Stimulated activated CD8-positive, alpha-beta memory T cell treated with anti-CD3 and anti-CD28 coated beads, Interleukin-7, amount 100 ng/mL, for 1 hour (primary cell): Measurements from ENCODE around the gene HACD4.

Experiments
- DNase-seq, 2 donors: peaks; one replicate each; pipeline ENCODE4 v3.0.0-alpha.2; 2020; ENCODE audit warnings: low read depth in 2 of 2

HACD4 gene

GRCh38 chr9:21031091-21031807, at the start of gene HACD4:
HACD4 (minus strand) TSS chr9:21031640; CDS start chr9:21031590, 50 bp downstream.
- peak; percentile 31 to 37 for DNase-seq

- DNase-seq, result no peak
Observed at GRCh38 chr9:21080793-21081192, 49.4 kb upstream of the HACD4 start.

- no peak for DNase-seq
Observed at GRCh38 chr9:21078702-21079101, 47.3 kb upstream of the HACD4 start.

- DNase-seq, result no peak
Observed at GRCh38 chr9:21077781-21078180, 46.3 kb upstream of the HACD4 start, which contains the start of gene IFNB1. IFNB1 (minus strand) TSS chr9:21077942; CDS start chr9:21077869, 73 bp downstream.

- DNase-seq, result no peak
Observed at GRCh38 chr9:21075484-21075883, 44.0 kb upstream of the HACD4 start.

GRCh38 chr9:21070906-21071305, 39.5 kb upstream of the HACD4 start:
- DNase-seq, result no peak

GRCh38 chr9:21070171-21070571, 38.7 kb upstream of the HACD4 start:
- DNase-seq, result no peak

GRCh38 chr9:21060919-21061561, 29.6 kb upstream of the HACD4 start:
- DNase-seq, result no peak

GRCh38 chr9:21056931-21057330, 25.5 kb upstream of the HACD4 start:
- no peak for DNase-seq

- DNase-seq, result no peak
Observed at GRCh38 chr9:21053851-21054250, 22.4 kb upstream of the HACD4 start.

- DNase-seq, result no peak
Observed at GRCh38 chr9:21047281-21047691, 15.8 kb upstream of the HACD4 start.

GRCh38 chr9:21043841-21044240, 12.4 kb upstream of the HACD4 start:
- DNase-seq, result no peak

GRCh38 chr9:21042466-21042865, 11.0 kb upstream of the HACD4 start:
- no peak for DNase-seq

GRCh38 chr9:21039302-21039701, 7.9 kb upstream of the HACD4 start:
- no peak for DNase-seq

GRCh38 chr9:21037278-21037677, 5.8 kb upstream of the HACD4 start:
- no peak for DNase-seq

GRCh38 chr9:21031808-21032183, 356 bp upstream of the HACD4 start:
- DNase-seq, result no peak

- no peak for DNase-seq
Observed at GRCh38 chr9:21030389-21031035, 928 bp downstream of the HACD4 start.

GRCh38 chr9:21029661-21030060, 1.8 kb downstream of the HACD4 start:
- DNase-seq, result no peak

- no peak for DNase-seq
Observed at GRCh38 chr9:21028466-21028865, 3.0 kb downstream of the HACD4 start.

- DNase-seq, result no peak
Observed at GRCh38 chr9:21027295-21027694, 4.1 kb downstream of the HACD4 start.

- DNase-seq, result no peak
Observed at GRCh38 chr9:21023861-21024260, 7.6 kb downstream of the HACD4 start.

GRCh38 chr9:21018177-21018576, 13.3 kb downstream of the HACD4 start:
- DNase-seq, result no peak
